Measurements from ENCODE around the gene NRXN3. TPM values are rescaled to one million over a fixed set of nuclear protein-coding genes. Genes with fewer than 3 reads are reported as not detected.

The NRXN3 gene
- total and polyA plus RNA-seq, 2 donors (not counting 1 experiment from before 2014, with no cell fraction given), result not detected

DNA sequence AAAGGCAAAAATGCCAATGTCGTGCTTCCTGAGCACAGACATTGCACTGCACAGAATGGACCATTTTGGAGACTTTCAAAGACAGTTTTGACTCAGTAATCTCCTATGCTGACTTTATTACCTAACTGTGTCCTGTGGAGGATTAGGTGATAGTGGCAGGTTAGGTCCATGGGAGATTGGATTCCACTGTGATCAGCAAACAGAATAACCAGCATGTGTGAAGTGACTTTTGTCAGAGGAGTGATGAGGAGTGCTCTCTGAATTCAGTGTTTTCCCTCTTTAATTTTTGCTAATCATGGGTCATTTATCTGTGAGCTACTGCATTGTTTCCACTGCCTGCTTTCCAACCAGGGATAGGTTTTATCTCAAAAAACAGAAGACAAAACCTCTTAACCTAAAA is 1378.7 kb downstream of the NRXN3 start:
- no peaks in the 10 kb centered on the region for H3K79me2 ChIP-seq (ENCODE audit: control insufficient read depth, insufficient read depth, low read length)
- H2AFZ ChIP-seq (ENCODE audit: insufficient read depth, low read depth, low read length, poor library complexity, severe bottlenecking), result no peak overlapping the region
- Mint-ChIP-seq H3K4me1 (no peaks in the 10 kb centered on the region), H3K27me3 (no peaks in the 10 kb centered on the region), H3K27ac (no peak overlapping the region), H3K4me3 (no peak overlapping the region), H3K9me3 (ENCODE audit: insufficient read depth) (peaks cover 6% of the 10 kb centered on the region)
- no peak overlapping the region for H3K4me3 ChIP-seq (ENCODE audit: control extremely low read depth in 1 of 5, extremely low read depth in 1 of 5, insufficient read depth in 1 of 5, low read depth in 2 of 5, low read length in 4 of 5)
- H3K27me3 ChIP-seq (replicated peaks in 1 of 4; ENCODE audit: control extremely low read depth in 1 of 4, control insufficient read depth in 3 of 4, insufficient read depth in 4 of 4, low read length in 3 of 4), result no peaks in the 10 kb centered on the region
- TF ChIP-seq, protein P1, sequence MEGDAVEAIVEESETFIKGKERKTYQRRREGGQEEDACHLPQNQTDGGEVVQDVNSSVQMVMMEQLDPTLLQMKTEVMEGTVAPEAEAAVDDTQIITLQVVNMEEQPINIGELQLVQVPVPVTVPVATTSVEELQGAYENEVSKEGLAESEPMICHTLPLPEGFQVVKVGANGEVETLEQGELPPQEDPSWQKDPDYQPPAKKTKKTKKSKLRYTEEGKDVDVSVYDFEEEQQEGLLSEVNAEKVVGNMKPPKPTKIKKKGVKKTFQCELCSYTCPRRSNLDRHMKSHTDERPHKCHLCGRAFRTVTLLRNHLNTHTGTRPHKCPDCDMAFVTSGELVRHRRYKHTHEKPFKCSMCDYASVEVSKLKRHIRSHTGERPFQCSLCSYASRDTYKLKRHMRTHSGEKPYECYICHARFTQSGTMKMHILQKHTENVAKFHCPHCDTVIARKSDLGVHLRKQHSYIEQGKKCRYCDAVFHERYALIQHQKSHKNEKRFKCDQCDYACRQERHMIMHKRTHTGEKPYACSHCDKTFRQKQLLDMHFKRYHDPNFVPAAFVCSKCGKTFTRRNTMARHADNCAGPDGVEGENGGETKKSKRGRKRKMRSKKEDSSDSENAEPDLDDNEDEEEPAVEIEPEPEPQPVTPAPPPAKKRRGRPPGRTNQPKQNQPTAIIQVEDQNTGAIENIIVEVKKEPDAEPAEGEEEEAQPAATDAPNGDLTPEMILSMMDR (IDR thresholded peaks at IDR 0.05), result no peak
- TF ChIP-seq EZH2 (IDR thresholded peaks at IDR 0.05; ENCODE audit: borderline replicate concordance, insufficient read depth, low read depth, low read length, poor library complexity, severe bottlenecking), result no peak
- no peaks in the 10 kb centered on the region for H3K9me3 ChIP-seq (ENCODE audit: control extremely low read depth in 1 of 3, control insufficient read depth in 2 of 3, insufficient read depth in 1 of 3, low read length in 2 of 3)
- H3K9ac ChIP-seq (ENCODE audit: low read length), result no peak overlapping the region
- H3K4me2 ChIP-seq (replicated peaks; ENCODE audit: low read depth, low read length, poor library complexity, severe bottlenecking), result no peak overlapping the region
- ATAC-seq (ENCODE audit: low read depth) (no peak), DNase-seq (no peak)
- no CpG with 5 or more reads among the region's 1 CpG for WGBS (ENCODE audit: insufficient coverage)
- no peaks in the 10 kb centered on the region for H3K4me1 ChIP-seq (ENCODE audit: control insufficient read depth in 2 of 2, insufficient read depth in 2 of 2, low read length in 2 of 2)
- H4K20me1 ChIP-seq (ENCODE audit: control insufficient read depth, insufficient read depth, low read length, poor library complexity, severe bottlenecking), result no peaks in the 10 kb centered on the region
- no peak overlapping the region for H3K27ac ChIP-seq (ENCODE audit: low read length in 2 of 2)
- no peaks in the 10 kb centered on the region for H3K36me3 ChIP-seq (replicated peaks in 1 of 2; ENCODE audit: control extremely low read depth in 1 of 2, control insufficient read depth in 1 of 2, extremely low read depth in 1 of 2, insufficient read depth in 2 of 2, low read length in 1 of 2)
- ChIA-PET POLR2A (no interaction called here), CTCF (no interaction called here)
- intact Hi-C loops (cut with micrococcal nuclease), result no loop called here

DNA sequence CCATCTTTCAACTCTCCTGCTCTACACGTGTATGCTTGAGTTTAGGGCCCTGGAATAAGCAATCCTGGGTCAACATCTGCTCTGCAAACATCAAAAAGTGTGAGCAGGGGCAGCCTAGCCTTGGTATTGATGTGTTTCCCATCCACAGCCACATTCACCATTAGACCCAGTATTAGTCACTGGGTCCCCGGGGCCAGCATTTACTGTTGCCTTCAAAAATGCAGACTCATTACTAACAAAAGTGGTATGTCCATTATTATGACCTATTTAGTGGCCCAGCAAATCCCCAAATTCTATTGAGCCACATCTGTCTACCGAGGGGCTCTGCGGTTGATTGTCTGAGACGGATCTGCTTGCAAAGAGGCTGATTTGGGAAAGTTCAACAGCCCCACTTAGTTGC is 1379.3 kb downstream of the NRXN3 start:
- no peaks in the 10 kb centered on the region for H3K27me3 Mint-ChIP-seq
- H3K79me2 ChIP-seq (ENCODE audit: control insufficient read depth, insufficient read depth, low read length), result no peaks in the 10 kb centered on the region
- no peak overlapping the region for H3K27ac Mint-ChIP-seq
- no peak overlapping the region for H2AFZ ChIP-seq (ENCODE audit: insufficient read depth, low read depth, low read length, poor library complexity, severe bottlenecking)
- H3K27ac ChIP-seq (ENCODE audit: low read length in 2 of 2), result no peak overlapping the region
- TF ChIP-seq, protein P1 (IDR thresholded peaks at IDR 0.05), result no peak
- TF ChIP-seq EZH2 (IDR thresholded peaks at IDR 0.05; ENCODE audit: borderline replicate concordance, insufficient read depth, low read depth, low read length, poor library complexity, severe bottlenecking), result no peak
- WGBS (ENCODE audit: insufficient coverage), result 81% methylated on average over 4 of the region's 5 CpGs
- no peaks in the 10 kb centered on the region for H3K4me1 ChIP-seq (ENCODE audit: control insufficient read depth in 2 of 2, insufficient read depth in 2 of 2, low read length in 2 of 2)
- H3K4me1 Mint-ChIP-seq, result no peaks in the 10 kb centered on the region
- no peak overlapping the region for H3K9ac ChIP-seq (ENCODE audit: low read length)
- H3K4me3 Mint-ChIP-seq, result no peak overlapping the region
- intact Hi-C loops (cut with micrococcal nuclease), result no loop called here
- ATAC-seq (ENCODE audit: low read depth) (no peak), DNase-seq (no peak)
- H3K27me3 ChIP-seq (replicated peaks in 1 of 4; ENCODE audit: control extremely low read depth in 1 of 4, control insufficient read depth in 3 of 4, insufficient read depth in 4 of 4, low read length in 3 of 4), result no peaks in the 10 kb centered on the region
- H3K9me3 Mint-ChIP-seq (ENCODE audit: insufficient read depth), result peaks cover 2% of the 10 kb centered on the region
- no peaks in the 10 kb centered on the region for H3K36me3 ChIP-seq (replicated peaks in 1 of 2; ENCODE audit: control extremely low read depth in 1 of 2, control insufficient read depth in 1 of 2, extremely low read depth in 1 of 2, insufficient read depth in 2 of 2, low read length in 1 of 2)
- H3K4me3 ChIP-seq (ENCODE audit: control extremely low read depth in 1 of 5, extremely low read depth in 1 of 5, insufficient read depth in 1 of 5, low read depth in 2 of 5, low read length in 4 of 5), result no peak overlapping the region
- no peaks in the 10 kb centered on the region for H3K9me3 ChIP-seq (ENCODE audit: control extremely low read depth in 1 of 3, control insufficient read depth in 2 of 3, insufficient read depth in 1 of 3, low read length in 2 of 3)
- ChIA-PET CTCF (no interaction called here), POLR2A (no interaction called here)
- H4K20me1 ChIP-seq (ENCODE audit: control insufficient read depth, insufficient read depth, low read length, poor library complexity, severe bottlenecking), result no peaks in the 10 kb centered on the region
- no peak overlapping the region for H3K4me2 ChIP-seq (replicated peaks; ENCODE audit: low read depth, low read length, poor library complexity, severe bottlenecking)
